HL-60 (cell line): ENCODE measurements around the gene LOXL1.

ENCODE experiments used
- GABPA ChIP-seq: IDR thresholded peaks from 2 replicates; pipeline ENCODE4 v1.6.1; 2012; ENCODE audit warnings: low read depth
- POLR2AphosphoS5 ChIP-seq: IDR thresholded peaks from 2 replicates; pipeline ENCODE4 v1.6.1; 2012; ENCODE audit warnings: low read depth
- SPI1 ChIP-seq: IDR thresholded peaks from 2 replicates; pipeline ENCODE4 v1.6.1; 2012; ENCODE audit warnings: low read depth, mild to moderate bottlenecking, borderline replicate concordance
- TF ChIP-seq, protein P1 (sequence below): IDR thresholded peaks from one replicate; pipeline ENCODE4 v1.5.1; 2011; ENCODE audit warnings: low read length, control low read depth, inconsistent platforms; ENCODE audit not compliant: insufficient read depth

GRCh38 chr15:73956743-73957135, 30.5 kb downstream of the LOXL1 start:
- TF ChIP-seq, protein P1, sequence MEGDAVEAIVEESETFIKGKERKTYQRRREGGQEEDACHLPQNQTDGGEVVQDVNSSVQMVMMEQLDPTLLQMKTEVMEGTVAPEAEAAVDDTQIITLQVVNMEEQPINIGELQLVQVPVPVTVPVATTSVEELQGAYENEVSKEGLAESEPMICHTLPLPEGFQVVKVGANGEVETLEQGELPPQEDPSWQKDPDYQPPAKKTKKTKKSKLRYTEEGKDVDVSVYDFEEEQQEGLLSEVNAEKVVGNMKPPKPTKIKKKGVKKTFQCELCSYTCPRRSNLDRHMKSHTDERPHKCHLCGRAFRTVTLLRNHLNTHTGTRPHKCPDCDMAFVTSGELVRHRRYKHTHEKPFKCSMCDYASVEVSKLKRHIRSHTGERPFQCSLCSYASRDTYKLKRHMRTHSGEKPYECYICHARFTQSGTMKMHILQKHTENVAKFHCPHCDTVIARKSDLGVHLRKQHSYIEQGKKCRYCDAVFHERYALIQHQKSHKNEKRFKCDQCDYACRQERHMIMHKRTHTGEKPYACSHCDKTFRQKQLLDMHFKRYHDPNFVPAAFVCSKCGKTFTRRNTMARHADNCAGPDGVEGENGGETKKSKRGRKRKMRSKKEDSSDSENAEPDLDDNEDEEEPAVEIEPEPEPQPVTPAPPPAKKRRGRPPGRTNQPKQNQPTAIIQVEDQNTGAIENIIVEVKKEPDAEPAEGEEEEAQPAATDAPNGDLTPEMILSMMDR, result no peak
- TF ChIP-seq POLR2AphosphoS5, result no peak
- TF ChIP-seq SPI1, result no peak
- TF ChIP-seq GABPA, result no peak
